ENCODE data around the gene PPP1R15B.

Gene PPP1R15B

DNA sequence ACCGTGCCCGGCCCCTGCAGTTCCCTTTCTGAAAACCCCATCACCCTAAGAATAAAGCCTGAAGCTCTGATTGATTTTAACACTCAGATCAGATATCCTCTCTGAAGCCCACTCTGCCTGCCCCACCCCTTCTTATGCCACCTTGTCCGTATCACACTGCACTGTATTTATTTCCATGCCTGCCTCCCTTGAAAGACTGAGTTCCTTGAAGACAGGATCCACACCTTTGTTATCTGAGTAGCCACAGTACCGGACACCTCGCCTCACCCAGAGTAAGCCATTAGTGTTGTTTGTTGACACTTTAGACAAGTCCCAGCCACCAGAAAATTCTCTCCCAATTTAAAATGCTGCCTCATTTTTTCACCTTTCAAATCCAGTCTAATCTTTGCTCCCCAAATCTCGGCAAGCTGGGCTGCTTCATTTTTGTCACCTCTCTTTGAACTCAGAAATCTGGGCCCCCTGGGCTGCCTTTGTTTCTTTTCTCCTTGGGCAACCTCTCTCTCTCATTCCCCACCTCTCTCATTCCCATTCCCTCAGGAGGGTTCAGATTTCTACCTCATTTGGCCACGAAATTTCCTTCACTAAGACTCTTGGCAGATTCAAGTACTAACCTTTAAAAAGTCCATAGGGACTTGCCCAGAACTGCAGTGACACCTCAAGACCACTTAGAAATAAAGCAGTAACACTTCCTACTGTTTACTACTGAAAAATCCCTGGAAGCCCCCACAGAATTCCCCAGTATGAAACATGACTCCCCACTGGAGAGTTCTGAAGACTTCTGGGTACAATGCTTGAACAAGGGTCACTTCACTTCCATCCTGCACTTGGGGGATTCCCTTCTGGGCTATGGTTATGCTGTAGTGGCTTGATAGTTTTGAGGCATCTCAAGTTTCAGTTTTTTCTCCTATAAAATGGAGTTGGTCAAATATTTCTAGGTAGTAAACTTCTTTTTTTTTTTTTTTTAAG is 8.7 kb upstream of the PPP1R15B start:
- no peak for DNase-seq (ENCODE audit: low spot score)

DNA sequence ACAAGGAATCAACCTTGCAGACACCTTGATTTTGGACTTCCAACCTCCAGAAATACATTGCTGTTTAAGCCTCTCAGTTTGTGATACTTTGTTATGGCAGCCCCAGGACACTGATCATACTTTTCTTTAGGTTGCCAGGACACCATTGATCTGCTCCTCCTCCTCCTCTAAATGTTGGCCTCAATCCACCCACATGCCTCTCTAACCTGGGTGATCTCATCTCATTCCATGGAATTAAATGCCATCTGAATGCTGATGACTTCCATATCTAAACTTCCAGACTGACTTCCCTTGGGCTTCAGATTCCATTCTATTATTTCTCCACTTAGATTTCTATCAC is 7.4 kb upstream of the PPP1R15B start:
- DNase-seq (ENCODE audit: low spot score) = no peak

DNA sequence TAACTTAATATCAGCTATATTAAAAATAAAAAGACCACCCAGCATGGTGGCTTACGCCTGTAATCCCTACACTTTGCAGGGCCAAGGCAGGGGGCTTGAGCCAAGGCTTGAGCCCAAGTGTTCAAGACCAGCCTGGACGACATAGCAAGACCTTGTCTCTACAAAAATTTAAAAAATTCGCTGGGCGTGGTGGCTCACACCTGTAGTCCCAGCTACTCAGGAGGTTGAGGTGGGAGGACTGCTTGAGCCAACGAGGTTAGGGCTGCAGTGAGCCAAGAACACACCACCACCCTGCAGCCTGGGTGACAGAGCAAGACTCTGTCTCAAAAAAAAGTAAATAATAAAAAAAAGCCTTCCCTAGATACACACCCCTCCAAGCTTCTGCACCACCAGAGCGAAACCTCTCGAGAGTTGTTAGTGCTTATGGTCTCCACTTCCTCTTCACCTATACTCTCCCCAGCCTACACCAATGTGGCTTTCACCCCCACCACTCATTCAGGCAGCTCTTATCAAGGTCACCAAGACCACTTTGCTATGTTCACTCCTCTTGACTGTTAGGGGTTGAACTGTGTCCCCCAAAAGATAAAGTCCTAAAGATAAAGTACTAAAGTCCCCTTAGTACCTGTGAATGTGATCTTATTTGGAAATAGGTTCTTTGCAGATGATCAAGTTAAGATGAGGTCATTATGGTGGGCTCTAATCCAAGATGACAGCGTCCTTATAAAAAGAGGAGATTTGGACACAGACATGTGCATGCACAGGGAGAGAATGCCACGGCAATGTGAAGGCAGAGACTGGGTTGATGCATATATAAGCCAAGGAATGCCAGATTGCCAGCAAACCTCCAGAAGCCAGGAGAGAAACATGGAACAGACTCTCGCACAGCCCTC is 6.8 kb upstream of the PPP1R15B start:
- no peak for DNase-seq (ENCODE audit: low spot score)

DNA sequence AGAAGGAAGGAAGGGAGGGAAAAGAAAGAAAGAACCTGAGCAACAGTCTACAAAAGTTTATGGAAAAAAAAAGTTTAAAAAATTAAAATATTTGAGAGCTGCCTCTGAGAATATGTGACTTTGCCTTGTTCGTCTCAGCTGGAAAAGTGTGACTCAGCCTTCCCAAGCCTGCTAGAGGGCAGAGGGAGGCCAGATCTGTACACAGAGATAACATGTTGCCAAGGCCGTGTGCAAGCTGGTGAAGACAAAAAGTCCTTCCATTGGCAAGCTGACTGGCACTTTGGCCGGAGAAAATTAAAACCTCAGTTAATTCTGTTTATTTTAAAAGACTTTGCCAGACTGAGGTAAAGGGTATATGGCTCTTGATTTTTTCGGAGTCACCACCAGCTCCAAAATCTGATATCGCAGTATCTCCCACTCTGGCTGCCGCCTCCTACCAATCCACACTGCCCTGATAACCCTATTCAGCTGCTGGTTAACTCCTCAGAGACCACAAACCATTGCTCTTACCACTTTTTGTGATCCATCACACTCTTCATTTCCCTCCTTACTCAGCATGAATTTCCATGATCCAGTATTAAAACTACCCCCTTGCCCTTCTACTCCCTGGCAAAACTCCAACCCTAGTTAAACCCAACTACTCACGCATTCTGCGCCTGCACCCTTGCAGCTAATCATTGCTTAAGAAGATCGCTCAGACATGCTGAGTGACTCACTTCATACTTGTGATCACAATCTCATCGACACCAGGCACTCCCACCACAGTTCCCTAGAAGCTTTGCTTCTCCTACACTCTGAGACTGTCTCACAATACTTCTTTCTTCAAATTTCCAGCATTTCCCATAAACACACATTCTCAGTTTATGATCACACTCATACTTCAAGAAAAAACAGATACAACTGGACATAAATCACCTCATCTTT is 5.7 kb upstream of the PPP1R15B start:
- DNase-seq (ENCODE audit: low spot score) = peak; percentile 96

DNA sequence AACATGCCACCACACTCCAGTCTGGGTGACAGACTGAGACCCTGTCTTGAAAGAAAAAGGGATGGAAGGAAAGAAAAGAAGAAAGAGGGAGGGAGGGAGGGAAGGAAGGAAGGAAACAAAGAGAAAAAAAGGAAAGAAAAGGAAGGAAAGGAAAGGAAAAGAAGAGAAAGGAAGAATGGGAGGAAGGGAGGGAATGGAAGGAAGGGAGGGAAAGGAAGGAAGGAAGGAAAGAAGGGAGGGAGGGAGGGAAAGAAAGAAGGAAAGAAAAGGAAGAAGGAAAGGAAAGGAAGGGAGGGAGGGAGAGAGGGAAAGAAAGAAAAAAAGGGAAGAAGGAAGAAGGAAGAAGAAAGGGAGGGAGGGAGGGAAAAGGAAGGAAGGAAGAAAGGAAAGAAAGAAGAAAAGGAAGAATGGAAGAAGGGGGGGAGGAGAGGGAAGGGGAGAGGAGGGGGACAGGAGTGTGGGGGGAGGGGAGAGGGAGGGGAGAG is 5.0 kb upstream of the PPP1R15B start:
- DNase-seq (ENCODE audit: low spot score) = no peak

DNA sequence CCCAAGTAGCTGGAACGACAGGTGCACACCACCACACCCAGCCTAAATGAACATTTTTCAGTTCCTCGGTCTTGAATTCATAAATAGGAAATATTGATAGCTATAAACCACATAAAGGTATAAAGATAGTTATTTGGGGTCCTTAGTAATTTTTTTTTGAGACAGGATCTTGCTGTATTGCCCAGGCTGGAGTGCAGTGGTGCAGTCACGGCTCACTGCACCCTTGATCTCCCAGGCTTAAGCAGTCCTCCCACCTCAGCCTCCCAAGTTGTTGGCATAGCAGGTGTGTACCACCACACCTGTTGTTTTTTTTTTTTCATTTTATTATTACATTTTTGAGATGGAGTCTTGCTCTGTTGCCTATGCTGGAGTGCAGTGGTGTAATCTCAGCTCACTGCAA is 3.7 kb upstream of the PPP1R15B start:
- no peak for DNase-seq (ENCODE audit: low spot score)

DNA sequence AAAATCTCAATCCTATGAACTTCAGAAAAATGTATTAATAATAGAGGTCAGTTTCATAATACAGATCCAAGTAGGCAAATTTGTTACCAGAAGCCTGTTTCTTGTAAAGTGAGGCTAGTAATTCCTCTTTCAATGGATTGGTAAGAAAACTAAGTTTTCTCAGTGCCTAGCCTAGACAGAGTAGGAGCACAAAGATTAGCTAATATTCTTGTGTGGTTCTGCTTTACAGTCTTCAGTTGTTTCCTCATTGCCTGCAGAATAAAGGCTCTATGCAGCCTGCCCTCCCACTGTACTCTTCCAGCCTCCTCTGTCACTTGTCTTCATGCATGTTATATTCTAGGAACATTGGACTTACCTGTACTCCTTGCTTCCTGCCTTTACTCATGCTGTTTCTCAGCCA is 2.4 kb upstream of the PPP1R15B start:
- DNase-seq (ENCODE audit: low spot score) = no peak

DNA sequence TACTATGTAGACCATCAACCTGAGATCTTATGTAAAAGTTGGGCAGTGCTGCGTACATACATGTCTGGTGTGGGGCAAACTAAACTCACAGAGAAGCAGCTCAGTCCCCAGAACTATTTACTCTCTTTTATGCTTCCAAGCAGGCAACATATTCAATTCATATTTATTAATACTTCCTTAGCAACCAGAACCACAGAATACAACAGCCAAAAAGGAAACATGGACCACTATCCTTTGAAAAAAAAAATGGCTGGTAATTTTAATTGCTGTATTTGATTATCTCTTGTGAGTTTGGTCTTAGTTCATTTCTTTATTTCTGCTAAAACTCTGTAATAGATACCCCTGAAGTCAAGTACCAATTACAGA is 1.5 kb upstream of the PPP1R15B start:
- no peak for DNase-seq (ENCODE audit: low spot score)

DNA sequence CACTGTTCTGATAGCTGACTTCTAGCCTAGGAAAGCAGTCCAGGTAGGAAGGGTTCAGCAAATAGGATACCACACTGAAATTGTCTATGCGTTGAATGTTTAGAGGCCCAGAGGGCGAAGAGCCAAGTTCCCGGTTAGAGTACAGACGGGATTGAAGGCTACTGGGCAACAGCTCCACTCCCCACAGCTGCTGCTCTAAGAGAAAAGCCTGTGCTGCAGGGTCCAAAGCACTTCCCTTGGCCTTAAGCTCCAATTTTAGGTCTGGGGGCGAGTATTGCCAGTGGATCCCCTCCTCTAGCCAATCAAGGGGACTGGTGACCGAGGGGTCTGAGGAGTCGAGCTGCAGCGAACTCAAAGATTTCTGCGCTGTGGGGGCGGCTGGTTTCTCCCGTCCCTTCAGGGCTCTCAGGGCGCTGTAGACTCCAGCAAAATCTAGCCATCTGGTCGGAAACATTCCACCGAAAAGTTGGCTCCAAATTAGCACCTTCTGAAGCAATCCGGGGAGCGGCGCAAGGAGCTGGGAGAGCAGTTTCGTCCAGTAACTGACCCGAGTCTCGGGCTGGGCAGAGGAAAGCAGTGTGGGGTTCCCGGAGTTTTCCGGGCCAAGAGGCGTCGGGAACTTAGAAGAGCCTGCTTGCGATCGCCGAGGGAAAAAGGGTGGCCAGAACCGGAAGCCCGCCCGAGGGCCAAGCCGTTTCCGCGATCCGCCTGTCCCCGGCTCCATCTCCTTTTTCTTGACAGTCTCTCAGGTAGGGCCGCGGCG is 748 bp downstream of the PPP1R15B start:
- no peak for DNase-seq (ENCODE audit: low spot score)

DNA sequence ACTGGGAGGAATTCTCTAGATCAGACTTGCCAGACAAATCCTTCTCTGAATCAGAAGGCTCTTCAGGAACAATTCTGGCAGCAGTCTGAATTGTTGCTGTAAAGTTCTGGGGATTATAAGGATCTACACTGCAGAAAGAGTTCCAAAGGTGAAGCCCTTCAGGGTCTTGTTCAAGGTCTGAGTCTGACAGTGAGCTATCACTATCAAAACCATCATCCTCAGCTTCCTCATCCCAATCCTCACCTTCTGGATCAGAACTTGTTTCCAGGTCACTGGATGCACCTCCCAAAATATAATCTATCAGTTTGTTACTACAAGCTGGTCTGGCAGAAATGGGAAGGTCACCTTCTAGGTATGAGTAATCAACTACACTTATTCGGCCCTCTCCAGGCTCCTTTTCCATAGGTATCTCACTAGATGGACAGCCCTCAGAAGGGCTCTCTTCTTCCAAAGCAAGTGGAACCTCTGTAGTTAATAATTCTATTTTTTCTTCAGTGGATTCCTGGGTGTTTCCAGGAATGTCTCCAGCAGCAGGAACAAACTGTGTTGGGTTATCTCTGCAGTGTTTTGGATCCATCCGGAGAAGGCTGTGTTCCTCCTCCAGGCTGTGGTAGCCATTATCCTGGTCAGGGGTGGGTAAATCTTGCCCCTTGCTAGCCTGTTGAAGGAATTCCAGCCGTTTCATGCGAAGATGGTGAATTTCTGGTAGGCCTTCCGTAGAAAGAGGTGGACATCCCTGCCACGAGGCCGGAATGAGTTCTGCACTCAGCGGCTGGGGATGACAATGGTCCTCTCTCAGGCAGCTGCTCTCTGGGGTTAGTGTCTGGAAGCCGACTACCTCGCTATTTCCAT is 1.6 kb downstream of the PPP1R15B start:
- DNase-seq (ENCODE audit: low spot score) = no peak

DNA sequence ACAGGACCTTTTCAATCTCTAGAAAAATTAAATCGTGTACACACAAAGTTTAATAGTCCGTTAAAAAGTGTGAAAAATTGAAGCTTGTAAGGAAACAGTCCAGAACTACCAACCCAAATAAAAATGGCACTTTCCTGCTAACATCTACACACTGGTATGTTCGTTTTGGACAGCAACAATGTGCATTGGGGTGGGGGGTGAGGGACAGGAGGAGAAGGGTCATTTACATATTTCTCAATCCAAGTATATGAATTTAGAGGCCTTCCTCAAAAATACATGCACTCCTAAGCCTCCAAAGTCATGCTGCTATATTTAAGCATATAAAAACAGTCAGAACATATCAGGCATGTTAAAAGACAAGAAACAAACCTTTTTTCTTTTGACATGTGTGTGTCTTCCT is 2.5 kb downstream of the PPP1R15B start:
- DNase-seq (ENCODE audit: low spot score) = no peak

DNA sequence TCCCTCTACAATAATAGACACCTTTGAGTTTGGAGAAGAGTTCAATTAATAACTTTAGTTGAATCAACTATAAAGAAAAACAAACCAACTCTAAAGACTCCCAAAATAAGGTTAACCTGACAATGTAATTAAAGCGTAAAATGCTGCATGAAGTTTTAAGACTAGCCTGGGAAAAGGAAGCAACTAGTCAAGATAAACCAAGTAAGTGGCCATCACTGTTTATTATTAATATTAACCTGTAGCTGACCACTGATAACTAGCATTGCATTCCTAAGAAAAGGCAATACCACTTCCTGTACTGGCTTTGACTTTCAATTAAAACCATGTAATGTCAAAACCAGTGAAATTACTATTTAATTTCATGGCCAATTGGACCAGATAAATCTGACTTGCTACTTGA is 3.0 kb downstream of the PPP1R15B start:
- no peak for DNase-seq (ENCODE audit: low spot score)

DNA sequence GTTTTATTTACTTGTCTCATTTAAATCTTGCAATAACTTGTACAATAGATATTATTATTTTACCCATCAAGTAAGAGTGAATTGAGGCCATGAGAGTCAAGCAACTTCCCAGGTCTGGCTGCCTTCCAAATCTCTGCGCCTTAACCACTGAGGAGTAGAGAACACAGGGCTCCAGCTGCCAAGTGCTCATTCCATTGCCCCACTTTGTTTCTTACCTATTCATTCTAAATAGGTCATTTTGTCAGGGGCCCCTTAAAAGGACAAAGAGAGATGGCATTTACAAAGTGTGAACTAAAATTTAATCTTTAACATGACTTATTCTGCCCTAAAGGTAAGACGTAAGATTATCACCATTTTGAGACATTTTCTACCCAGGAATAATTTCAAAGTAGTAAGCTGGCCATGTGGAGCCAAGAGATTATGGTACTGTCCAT is 3.5 kb downstream of the PPP1R15B start:
- peak; percentile 30 for DNase-seq (ENCODE audit: low spot score)

DNA sequence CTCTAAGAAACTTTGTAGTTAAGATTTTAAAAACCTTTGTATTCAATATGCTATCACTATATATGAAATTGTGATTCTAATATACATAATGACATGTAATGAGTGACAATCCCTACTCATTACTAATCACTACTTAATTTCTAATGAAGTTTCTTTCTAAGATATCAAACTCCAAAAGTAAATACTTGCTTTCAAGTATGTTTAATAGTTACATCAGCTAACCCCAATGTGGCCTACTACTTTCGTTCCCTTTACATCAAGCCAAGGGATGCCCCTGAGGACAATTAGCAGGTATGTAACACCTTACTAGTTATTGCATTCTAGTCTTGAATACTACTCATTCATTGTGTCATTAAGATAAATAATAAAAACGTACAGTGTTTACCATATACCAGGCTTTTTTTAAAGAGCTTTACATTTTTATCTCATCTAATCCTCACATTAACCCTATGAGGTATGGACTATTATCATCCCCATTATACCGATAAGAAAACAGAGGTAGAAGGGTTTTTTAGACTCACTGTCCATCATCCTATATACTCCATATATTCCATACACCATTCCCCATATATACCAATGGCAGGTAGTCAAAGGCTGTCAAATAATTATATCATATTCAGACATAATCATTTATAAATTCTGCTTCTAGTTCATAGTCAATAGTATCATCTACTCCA is 4.2 kb downstream of the PPP1R15B start:
- DNase-seq (ENCODE audit: low spot score) = no peak

DNA sequence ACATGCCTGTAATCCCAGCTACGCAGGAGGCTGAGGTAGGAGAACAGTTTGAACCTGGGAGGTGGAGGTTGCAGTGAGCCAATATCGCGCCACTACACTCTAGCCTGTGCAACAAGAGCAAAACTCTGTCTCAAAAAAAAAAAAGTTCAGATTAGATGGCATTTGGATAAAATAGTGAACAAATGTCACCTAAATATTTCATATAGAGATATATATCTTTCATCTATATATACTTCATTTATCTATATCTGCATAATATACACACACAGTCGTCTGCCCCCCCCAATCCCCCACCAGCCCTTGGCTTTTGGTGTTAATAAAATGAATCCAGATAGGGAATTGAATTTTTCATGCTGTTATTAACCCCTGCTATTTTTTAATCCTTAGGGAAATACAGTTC is 5.0 kb downstream of the PPP1R15B start:
- no peak for DNase-seq (ENCODE audit: low spot score)

DNA sequence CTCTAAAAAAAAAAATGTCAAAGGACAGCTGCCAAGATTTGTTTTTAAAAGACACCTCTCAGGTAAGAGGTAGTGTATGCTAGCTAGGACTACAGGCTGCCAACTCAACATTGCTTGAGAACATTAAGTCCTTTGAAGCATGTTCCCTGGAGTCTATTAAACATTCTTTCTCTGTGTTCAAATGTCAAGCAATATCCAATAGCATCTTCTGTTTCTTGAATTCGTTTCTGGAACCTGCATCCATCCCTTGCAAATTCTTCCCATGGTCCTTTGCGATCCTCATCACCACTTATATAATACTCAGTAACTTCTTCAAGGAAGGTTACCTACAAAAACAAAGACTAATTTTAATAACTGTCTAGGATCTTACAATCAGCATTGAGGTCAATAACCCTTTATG is 5.6 kb downstream of the PPP1R15B start:
- DNase-seq (ENCODE audit: low spot score) = no peak

DNA sequence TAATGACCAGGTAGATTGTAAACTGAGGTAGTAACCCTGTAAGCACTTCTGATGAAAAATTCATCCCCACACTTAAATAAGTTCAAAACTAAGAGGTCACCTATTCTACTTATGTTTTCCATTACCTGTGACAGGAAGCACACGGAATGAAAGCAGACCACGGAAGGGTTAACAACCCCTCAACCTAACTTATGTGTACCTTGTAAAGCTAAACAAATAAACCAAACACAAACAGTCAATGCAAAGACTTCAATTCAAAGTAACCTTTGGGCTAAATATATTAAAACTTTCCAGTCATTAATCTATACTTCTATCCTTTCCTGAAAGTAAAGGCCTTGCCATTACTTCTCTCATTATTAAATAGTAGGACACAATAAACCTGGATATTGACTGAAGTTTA is 7.0 kb downstream of the PPP1R15B start:
- no peak for DNase-seq (ENCODE audit: low spot score)

DNA sequence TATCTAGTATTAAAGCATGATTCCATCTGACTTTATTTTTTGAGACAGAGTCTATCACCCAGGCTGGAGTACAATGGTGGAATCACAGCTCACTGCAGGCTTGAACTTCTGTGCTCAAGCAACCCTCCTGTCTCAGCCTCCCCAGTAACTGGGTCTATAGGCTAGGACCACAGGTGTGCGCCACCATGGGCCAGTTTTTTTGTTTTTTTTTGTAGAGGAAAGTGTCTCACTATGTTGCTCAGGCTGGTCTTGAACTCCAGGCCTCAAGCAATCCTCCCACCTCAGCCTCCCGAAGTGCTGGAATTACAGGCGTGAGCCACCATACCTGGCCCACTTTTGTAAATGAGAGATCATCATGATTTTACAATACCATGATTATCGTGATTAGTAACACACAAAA is 9.2 kb downstream of the PPP1R15B start:
- DNase-seq (ENCODE audit: low spot score) = no peak

DNA sequence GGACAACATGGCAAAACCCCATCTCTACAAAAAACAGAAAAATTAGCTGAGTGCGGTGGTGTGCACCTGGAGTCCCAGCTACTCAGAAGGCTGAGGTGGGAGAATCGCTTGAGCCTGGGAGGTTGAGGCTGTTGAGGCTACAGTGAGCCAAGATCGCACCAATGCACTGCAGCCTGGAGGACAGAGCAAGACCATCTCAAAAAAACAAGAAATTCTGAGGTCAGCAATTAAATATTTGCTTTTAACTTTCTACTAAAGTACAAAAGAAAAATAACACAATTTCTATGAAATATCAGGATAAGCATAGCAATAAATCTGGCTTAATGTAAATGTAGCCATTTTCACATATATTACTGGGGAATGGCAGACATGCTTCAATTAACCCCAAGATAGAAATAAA is 9.9 kb downstream of the PPP1R15B start:
- DNase-seq (ENCODE audit: low spot score) = no peak

All from COLO829 (cell line).